ENCODE data around the gene PLAGL2. TPM values are rescaled to one million over a fixed set of nuclear protein-coding genes. Genes with fewer than 3 reads are reported as not detected.

The PLAGL2 gene
- total and polyA plus RNA-seq, 4 donors = 4.6 to 15.8 (median 12.9) TPM

DNA sequence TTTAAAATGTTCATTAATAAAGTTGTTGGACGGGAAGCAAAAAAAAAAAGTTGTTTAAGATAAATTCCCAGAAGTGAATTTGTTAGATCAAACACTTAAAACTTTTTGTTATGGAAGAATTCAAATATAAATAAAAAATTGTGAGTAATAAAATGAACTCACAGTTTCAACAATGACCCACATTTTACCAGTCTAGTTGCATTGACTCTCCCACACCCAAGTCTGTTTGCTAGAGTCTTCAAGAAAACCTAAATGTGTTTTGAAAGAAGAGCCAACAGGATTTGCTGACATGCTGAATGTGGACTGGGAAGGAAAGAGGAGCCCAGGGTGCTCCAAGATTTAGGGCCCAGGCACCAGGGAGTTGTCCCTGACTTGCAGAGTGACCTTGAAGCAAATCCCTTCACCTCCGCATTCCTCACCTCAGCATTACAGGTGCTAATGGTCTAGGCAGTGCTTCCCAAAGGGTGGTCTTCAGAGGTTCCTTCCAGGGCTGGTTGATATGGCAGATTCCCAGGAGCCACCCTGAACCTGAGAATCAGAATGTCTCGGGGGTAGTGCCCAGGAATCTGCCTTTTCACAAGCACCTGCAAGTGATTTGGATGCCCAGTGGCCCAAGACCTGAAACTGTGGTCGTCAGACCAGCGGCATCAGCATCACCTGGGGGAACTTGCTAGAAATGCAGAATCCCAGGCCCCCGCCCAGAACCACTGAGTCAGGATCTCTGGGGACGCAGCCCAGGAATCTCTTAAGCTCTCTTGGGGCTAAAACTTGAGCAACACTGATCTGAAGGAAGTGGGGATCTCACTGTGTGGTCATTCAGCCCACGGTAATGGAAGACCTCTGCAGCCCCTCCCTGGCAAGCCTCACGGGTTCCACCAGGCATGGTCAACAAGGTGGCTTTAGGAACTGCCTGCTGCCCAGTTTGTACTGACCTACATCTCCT lies 31.2 kb upstream of the PLAGL2 start:
- H3K9ac ChIP-seq (ENCODE audit: insufficient read depth in 1 of 2, low read length in 2 of 2) = no peak overlapping the region
- ATAC-seq (ENCODE audit: insufficient read depth, low FRiP score) (no peak), DNase-seq (no peak)
- H3K9me3 ChIP-seq (ENCODE audit: control insufficient read depth in 4 of 4, insufficient read depth in 3 of 4, low read length in 3 of 4) = no peaks in the 10 kb centered on the region
- no peaks in the 10 kb centered on the region for H3K4me1 ChIP-seq (ENCODE audit: control insufficient read depth in 5 of 5, insufficient read depth in 5 of 5, low read length in 5 of 5)
- H3K36me3 ChIP-seq (ENCODE audit: control insufficient read depth in 4 of 4, insufficient read depth in 4 of 4, low read length in 4 of 4) = peaks cover 0 to 20% (median 9%) of the 10 kb centered on the region in 4 donors
- H3K27ac ChIP-seq (ENCODE audit: low read depth in 1 of 2, low read length in 1 of 2) = no peak overlapping the region
- H3K4me3 ChIP-seq = no peak overlapping the region
- H3K27me3 ChIP-seq (ENCODE audit: control insufficient read depth in 3 of 3, insufficient read depth in 3 of 3, low read length in 2 of 3) = no peaks in the 10 kb centered on the region
- TF ChIP-seq, protein P1, sequence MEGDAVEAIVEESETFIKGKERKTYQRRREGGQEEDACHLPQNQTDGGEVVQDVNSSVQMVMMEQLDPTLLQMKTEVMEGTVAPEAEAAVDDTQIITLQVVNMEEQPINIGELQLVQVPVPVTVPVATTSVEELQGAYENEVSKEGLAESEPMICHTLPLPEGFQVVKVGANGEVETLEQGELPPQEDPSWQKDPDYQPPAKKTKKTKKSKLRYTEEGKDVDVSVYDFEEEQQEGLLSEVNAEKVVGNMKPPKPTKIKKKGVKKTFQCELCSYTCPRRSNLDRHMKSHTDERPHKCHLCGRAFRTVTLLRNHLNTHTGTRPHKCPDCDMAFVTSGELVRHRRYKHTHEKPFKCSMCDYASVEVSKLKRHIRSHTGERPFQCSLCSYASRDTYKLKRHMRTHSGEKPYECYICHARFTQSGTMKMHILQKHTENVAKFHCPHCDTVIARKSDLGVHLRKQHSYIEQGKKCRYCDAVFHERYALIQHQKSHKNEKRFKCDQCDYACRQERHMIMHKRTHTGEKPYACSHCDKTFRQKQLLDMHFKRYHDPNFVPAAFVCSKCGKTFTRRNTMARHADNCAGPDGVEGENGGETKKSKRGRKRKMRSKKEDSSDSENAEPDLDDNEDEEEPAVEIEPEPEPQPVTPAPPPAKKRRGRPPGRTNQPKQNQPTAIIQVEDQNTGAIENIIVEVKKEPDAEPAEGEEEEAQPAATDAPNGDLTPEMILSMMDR (IDR thresholded peaks at IDR 0.05; ENCODE audit: control extremely low read depth, extremely low read depth) = no peak
- 78 to 80% methylated on average over 9 of the region's 9 CpGs for WGBS, 2 donors

DNA sequence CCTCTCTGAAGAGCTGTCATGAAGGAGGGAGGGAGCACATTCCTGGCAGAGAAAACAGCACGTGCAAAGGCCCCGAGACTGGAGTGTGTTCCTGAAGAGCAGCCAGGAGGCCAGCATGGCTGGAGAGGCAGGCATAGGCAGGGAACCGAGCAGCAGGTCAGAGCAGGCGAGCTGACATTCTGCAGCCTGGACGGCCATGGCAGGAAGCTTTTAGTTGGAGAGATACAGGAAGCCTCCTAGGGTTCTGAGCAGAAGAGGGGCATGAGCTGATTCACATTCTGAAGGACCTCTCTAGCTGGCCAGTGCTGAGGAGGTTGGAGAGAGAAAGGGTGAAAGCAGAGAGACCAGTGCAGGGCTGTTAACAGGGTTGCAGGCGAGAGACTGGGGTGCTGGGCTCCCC lies 29.9 kb upstream of the PLAGL2 start:
- 84 to 92% methylated on average over 6 of the region's 6 CpGs for WGBS, 2 donors
- H3K4me1 ChIP-seq (ENCODE audit: control insufficient read depth in 5 of 5, insufficient read depth in 5 of 5, low read length in 5 of 5) = no peaks in the 10 kb centered on the region
- no peak overlapping the region for H3K4me3 ChIP-seq
- no peaks in the 10 kb centered on the region for H3K27me3 ChIP-seq (ENCODE audit: control insufficient read depth in 3 of 3, insufficient read depth in 3 of 3, low read length in 2 of 3)
- no peak for ATAC-seq (ENCODE audit: insufficient read depth, low FRiP score)
- H3K36me3 ChIP-seq (ENCODE audit: control insufficient read depth in 4 of 4, insufficient read depth in 4 of 4, low read length in 4 of 4) = peaks cover 0 to 27% (median 15%) of the 10 kb centered on the region in 4 donors
- no peaks in the 10 kb centered on the region for H3K9me3 ChIP-seq (ENCODE audit: control insufficient read depth in 4 of 4, insufficient read depth in 3 of 4, low read length in 3 of 4)
- H3K27ac ChIP-seq (ENCODE audit: low read depth in 1 of 2, low read length in 1 of 2) = no peak overlapping the region
- TF ChIP-seq, protein P1 (IDR thresholded peaks at IDR 0.05; ENCODE audit: control extremely low read depth, extremely low read depth) = no peak
- no peak overlapping the region for H3K9ac ChIP-seq (ENCODE audit: insufficient read depth in 1 of 2, low read length in 2 of 2)
- DNase-seq = no peak

DNA sequence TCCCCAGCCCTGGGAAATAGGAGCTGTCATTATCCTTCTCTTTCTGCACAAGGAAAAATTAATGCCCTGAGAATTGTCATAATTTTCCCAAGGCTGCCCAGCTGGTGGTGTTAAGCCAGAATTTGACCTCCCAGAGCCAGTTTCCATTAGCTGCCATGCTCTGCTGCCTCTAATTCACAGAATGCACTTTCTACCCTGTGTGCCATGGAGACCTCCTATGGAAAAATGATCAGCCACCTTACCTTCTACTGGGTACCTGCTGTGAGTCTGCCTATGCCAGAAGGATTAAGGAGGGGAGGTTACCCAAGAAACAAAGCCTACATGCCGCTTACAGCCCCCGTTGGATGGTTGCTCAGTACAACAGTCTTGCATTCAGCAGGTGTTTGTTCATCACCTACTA lies 29.3 kb upstream of the PLAGL2 start:
- Histone ChIP-seq H3K36me3 (ENCODE audit: control insufficient read depth in 4 of 4, insufficient read depth in 4 of 4, low read length in 4 of 4) (peaks cover 0 to 27% (median 17%) of the 10 kb centered on the region in 4 donors), H3K9ac (ENCODE audit: insufficient read depth in 1 of 2, low read length in 2 of 2) (no peak overlapping the region)

More for the DNA sequence above, 29.3 kb upstream of the PLAGL2 start:
- Histone ChIP-seq H3K27me3 (ENCODE audit: control insufficient read depth in 3 of 3, insufficient read depth in 3 of 3, low read length in 2 of 3) (no peaks in the 10 kb centered on the region), H3K9me3 (ENCODE audit: control insufficient read depth in 4 of 4, insufficient read depth in 3 of 4, low read length in 3 of 4) (no peaks in the 10 kb centered on the region), H3K4me3 (no peak overlapping the region), H3K27ac (ENCODE audit: low read depth in 1 of 2, low read length in 1 of 2) (no peak overlapping the region), H3K4me1 (ENCODE audit: control insufficient read depth in 5 of 5, insufficient read depth in 5 of 5, low read length in 5 of 5) (no peaks in the 10 kb centered on the region)
- DNase-seq = no peak
- no peak for ATAC-seq (ENCODE audit: insufficient read depth, low FRiP score)
- 99 to 100% methylated on average over 2 of the region's 2 CpGs for WGBS, 2 donors
- TF ChIP-seq, protein P1 (IDR thresholded peaks at IDR 0.05; ENCODE audit: control extremely low read depth, extremely low read depth) = no peak
